Renal cortical epithelial cell (primary cell): ENCODE data around the gene MAST4. TPM values are rescaled to one million over a fixed set of nuclear protein-coding genes. Genes with fewer than 3 reads are reported as not detected.
"Not testable (repeated sequence)": the region's sequence is repeated elsewhere in the genome, so short reads cannot be mapped to it uniquely, and the experiment has no call there.

Source experiments
- DNase-seq: peaks from one replicate; pipeline ENCODE4 v3.0.0-alpha.2; 2011; ENCODE audit warnings: low read depth
- total RNA-seq: library from RNA; depleted of rRNA; stranded (reverse); fragments of >200 nt; gene quantifications from 2 replicates; pipeline ENCODE4 v1.2.3, GENCODE V29; 2014

The MAST4 gene
- total RNA-seq, 1 donor from 2014 or later, result 8.7 TPM

DNA sequence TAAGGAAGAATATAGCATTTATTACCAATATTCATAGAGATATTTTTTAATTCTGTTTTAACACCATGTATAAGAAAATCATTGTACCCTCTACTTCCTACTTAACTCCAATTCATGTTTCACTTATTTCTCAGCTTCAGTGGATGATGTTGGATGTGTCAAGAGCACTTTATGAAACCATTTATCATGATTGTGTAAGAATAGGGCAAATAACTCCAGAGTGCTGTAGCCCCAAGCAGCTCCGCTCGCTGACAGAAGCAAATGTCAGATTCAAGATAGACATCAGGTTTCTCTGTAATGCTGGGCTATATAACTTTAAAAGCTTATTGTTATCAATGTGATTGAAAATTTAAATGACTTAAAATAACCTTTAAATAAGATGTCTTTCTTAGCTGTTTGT is 50.4 kb downstream of the MAST4 start:
- DNase-seq, result no peak

DNA sequence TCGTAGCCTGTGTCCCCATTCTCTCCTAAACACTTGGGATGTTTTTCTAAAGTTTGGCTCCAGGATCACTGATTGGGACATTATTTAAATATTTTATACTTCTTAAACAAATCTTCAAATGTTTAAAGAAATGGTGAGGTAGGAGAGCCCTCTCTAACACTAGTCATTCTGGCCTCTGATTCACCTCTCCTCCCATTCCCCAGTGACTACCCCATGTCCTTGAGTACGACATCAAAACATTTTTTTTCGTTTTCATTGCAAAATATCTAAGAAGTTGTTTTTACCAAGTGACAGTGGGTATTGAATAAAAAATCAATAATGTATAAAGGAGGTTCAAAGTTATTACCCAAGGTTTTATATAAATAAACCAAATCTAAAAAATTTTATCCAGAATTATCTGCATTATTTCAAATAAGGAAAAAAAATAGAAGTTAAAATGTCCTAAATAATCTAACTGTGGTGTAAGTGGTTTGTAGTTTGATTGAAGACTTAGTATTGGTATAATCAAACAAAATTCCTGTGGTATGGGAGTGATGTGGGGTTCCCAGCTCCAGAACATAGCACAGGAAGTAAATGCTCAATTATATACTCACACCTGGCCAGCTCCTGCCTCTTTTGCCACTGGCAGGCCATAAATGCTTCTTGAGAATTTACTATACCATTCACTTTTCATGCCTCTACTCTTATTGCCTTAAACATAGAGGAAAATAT is 51.1 kb downstream of the MAST4 start:
- peak; percentile 36 for DNase-seq

DNA sequence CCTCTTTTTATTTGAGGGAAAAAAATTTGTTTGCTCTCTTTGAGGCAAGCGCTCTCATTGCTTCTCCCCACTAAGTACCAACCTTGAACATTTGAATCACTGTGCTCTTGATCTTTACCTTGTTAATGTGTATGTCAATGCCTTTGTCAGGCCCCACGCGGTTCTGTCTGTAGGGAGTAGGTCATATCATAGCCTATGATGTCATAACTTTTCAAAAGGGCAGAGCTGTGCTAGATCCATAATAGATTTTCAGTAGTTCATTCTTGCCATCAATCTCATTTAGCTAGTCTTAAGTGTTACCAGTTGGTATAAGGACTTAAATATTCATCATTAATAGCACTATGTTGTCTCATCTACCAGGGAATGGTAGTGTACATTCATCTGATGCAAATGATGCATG is 56.6 kb downstream of the MAST4 start:
- no peak for DNase-seq

DNA sequence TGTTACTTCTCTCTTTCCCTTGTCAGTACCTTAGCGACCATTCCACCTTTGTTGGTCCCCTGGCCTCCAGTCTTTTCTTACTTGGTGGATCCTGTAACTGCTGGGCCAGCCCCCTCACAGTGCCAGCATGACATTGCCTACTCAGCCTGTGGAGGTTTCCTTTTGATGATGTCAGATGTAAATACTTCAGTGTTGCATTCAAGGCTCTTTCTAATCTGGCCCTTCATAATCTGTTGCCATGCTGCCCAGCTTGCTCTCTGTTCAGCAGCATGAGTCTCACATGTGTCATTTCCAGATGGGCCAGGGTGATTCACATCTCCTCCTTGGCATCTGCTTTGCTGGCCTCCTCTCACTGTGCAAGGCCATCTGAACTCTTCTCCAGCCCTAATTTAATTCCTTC is 57.1 kb downstream of the MAST4 start:
- peak; percentile 35 for DNase-seq

DNA sequence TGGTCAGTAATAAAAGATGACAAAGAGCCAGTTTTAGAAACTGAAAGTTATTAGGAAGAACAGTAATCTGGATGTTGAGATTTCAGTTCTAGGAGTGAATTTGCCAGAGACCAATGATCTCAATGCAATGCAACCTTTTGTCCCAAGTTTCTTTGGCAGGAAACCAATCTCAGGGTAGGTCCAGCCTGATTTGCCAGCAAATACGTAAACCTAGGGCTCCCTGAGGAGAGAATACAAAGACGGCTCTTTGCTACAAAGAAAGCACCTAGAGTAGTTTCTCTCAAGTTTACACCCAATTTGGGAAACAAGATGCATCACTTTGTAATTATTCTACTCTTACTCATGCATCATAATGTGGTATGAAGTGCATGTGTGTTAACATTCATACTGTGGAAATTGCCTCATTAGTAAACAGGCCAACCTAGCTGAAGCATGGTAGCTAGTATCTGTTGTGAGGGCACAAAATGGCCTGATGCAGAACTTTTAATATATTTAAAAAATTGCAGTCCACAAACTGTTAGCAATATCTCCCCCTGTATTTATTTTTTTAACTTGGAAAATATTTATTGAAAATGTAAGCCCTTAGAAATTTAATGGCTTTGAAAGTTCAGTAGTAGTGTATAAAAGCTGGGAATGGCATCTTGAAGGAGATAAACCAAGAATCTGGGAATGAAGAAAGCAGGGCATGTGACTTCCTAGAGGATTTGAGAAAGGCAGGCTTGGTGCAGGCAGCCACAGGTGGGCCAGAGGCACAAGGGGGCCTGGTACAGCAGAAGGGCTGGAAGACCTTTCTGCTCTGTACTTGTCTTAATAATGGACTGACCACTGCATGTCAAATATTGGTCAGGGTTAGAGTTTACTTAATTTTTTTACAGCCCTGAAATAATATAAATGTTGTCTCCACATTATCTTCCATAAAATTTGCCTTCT is 59.5 kb downstream of the MAST4 start:
- peak; percentile 41 for DNase-seq

DNA sequence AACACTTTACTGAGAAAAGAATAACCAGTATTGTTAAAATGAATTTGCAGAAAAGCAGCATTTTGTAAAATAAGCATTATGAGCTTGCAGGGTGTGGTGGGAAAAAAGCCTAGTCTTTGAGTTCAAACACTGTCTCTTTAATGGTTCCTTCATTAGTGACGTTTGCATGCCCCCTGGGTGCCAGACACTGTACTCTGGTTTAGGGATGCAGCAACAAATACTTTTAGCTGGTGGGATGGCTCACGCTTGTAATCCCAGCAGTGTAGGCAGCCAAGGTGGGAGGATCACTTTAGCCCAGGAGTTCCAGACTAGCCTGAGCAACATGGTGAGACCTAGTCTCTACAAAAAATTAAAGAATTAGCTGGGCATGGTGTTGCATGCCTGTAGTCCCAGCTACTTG is 62.3 kb downstream of the MAST4 start:
- DNase-seq, result no peak

DNA sequence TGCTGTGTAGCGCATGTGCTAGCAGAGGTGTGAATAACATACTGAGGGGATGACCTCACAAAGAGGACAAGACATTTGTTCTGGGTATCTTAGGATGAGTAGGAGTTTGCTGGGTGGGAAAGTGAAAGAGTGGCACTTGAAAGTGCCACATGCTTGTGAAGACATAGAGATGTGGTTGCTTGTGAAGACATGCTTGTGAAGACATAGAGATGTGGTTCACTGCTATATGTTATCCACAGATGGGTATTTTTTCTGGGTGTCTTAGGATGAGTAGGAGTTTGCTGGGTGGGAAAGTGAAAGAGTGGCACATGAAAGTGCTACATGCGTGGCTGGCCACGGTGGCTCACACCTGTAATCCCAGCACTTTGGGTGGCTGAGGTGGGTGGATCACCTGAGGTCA is 63.6 kb downstream of the MAST4 start:
- no peak for DNase-seq

DNA sequence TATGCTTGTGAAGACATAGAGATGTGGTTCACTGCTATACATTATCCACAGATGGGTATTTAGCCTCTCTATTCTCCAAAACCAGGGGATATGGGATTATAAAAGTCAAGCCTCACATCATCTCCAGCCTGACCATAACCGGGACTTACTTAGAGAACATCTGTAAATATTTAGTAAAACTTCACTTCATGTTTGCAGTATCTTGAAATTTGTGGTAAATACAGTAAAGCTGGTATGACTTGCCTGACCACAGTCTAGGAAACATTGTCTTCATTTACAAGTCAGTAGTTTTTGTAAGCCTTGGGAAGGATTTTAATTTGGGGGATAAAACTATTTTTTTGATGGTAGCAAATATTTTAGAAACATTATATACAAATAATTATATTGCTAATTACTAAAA is 64.2 kb downstream of the MAST4 start:
- no peak for DNase-seq

DNA sequence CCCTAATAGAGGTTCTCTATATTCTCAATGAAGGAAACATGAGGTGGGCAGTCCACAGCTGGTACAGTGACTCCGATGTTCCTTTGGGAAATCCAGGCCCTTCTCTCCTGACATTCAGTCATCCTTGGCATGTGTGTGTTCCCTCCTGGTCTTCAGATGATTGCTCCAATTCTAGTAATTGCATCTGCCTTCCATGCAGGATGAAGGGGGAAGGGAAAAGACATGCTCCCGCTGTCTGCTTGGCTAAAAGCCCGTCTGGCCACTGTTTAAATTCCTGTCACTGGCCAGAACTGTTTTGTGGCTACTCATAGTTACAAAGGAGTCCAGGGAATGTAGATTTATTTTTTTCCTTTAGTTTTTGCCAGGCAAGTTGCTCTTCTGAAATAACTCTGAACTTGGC is 65.0 kb downstream of the MAST4 start:
- DNase-seq, result peak; percentile 81

DNA sequence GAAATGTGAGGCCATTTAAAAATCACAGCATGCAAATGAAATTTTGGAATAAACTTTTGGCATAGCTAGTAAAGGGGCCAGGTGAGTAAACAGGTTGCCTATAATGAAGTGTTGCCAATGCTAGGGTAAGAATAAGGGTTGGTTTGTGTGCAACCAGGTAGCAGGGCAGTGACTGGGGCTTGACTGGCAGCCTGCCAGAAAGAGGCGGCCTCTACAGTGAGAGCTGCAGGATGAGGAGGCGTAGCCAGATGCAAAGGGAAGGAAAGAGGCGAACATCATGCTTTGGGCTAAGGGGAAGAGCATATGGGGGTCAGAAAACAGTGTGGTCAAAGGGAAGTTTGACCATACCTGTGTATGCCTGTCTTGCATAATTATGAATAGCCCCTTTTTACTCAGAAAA is 70.6 kb downstream of the MAST4 start:
- no peak for DNase-seq

DNA sequence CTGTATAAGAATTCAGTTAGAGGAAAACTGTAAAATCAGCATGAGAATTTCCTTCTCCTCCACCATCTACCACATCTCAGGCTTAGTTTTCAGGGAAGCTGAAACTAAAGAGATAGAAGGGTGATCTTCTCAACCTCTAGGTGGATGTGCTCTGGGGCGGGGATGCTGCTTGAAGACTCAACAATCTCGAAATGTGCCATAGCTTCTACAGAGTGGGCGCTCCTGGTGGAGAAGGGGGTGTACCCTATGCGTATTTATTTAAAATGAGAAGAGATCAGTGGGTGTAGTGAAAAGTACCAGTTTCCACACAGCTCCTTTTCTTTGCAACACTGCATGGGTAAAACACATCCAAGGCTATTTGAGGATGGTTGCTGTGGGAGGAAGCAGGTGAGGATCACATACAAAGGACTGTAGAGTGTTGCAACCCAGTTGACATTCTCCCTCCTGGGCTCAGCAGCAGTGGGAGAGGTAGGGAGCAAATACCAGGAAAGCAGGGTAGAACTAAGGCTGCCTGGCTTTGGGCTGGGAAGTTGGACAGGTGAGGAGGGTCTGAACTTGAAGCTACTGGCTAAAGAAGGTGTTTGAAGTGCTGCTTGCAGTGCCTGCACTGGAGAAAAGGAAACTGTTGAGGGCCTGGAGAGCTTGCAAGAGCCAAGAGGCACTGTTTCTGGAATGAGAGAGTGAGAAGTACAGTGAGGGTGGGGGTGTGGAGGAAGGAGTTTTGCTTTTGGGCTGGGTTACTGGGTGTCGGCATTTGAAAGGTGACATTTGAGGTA is 73.1 kb downstream of the MAST4 start:
- DNase-seq, result no peak

DNA sequence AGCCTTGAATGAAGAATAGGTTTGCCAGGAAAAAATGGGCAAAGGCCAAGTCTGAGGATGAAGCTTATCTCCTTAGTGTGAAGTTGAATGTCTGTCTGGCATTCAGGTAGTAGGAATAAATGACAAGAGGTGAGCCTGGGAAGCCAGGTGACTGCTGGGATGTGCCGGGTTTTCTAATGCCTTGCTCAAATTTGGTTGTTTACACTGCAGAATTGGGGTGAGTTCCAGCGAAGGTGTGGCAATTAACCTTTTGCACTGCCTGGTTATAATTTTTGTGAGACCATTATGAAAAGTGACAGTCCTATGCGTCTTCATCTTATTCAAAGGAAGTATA is 73.6 kb downstream of the MAST4 start:
- no peak for DNase-seq

DNA sequence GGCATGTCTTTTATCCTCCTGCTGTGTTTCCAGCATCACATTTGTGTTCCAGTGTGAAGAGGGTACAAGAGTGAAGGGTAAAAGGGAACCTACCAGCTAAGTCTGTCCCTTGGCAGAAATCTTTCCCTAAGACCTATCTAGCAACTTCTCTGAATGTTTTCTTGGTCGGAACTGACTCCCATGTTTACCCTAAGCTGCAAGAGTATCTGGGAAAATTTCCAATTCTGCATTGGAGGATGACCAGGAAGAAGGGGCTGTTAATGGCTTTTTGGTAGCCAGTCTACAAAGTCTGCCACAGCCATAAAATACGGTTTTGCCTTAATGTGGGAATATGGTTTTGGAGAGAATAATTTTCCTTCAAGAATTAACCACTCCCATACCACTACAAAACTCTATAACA is 75.1 kb downstream of the MAST4 start:
- DNase-seq, result peak; percentile 81

DNA sequence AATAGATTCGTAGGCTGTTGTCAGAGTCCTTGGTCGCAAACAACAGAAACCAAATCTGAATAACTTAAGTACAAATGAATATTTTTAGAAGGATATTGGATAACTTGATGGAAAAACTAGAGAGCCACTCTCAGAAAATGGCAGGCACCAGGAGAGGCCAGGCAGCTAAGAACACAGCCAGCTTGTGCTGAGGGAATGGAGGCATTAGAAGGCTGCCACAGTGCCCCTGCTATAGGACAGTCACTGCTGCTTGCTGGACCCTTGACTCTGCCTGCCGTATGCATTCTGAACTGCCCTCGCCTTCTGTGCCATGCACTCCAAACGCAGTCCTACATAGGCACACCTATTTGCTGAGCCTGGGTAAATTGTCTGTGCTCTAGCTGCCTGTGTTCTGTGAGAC is 78.6 kb downstream of the MAST4 start:
- DNase-seq, result no peak

DNA sequence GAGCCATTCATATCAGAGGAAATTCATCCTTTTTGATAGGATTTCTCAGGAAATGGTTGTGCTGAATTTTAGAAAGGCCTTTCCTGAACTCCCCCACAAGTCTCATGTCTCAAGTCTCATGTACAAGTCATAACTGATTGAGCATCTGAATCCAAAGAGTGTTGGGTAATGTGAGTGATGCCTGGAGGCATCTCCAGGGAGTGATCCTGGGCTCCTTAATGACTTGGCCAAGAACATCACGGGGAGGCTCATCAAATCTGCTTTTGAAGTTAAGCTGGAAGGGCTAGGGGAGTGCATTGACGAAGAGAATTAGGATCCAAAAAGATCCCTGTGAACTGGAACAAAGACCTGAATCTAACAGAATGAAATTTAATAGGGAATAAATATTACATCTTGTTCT is 79.2 kb downstream of the MAST4 start:
- no peak for DNase-seq

DNA sequence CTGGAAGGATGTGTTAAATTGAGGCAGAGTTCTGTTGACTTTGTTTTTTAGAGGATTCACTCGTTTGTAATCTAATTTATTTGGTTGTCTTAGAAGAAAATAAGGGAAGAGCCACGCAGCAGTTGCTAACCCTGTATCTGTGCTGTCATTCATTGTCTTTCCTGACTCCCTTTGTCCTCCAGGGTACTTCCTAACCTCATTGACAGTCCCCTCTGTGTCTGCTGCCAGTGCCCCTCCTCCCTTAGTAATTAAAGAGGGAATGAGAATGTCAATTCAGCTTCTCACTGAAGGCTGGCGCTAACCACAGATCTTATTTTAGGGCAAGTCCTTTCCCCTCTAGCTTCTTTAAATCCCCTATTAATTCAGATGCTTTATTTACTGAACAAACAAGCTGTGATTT is 84.0 kb downstream of the MAST4 start:
- no peak for DNase-seq

DNA sequence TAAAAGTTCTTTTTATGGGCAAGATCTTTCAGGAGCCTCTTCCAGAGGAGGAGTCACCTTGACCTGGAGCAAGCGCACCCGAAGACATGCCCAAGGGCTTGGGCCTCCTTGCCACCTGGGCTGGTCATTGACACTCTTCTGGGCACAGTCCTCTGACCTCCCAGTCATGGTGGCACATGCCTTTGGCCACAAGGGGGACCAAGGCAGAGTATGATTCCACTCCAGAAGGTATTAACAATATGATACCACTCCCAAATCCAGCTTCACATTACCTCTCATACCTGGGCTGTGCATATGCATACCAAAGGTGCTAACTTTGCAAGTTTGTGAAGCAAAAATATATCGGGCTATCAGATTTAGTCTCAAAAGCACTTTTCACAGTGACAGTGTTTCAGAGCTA is 84.6 kb downstream of the MAST4 start:
- DNase-seq, result no peak

DNA sequence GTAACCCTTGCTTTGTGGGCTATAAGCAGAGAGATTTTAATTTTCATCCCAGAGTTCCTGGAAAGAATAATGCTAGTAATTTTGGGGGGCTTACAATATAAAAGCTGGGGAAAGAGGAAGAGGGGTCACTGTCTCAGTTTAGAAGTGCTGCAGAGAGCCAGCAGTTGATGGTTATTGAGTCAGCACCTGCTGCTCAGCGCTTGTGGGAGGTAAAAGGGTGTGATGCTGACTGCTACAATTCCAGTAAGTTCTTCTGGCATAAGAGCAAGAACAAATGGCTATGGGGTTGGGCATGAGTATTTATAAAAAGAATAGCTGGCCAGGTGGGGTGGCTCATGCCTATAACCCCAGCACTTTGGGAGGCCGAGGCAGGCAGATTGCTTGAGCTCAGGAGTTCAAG is 88.5 kb downstream of the MAST4 start:
- DNase-seq, result peak; percentile 82

DNA sequence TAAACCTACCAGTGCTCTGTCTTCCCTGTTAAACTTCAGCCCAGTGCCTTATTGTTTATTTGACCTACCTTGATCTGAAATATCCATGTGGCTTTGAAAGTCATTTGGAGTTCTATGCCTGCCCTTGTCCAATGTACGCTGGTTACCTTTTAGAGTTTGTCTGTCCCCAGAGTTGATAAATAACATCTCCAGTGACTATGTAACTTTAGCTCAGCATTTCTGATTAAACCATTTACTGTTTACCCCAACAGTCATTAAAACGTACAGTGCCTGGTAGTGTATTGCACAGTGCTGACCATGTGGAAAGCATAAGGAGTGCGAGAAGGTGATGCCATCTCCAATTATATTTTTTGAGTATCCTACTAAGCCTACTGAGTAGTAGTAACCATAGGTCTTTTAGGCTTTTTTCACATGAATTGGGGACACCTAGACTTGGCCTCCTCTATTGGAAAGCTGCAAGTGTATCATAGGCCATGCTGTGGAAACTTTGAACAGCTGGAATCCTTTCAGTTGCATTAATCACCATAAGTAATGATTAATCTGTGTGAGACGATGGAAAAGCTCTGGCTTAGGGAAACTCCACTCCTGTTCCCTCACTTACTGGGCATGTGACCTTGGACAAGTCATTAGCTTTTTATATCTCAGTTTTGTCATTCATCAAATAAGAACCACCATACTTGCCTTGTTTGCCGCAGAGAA is 93.5 kb downstream of the MAST4 start:
- DNase-seq, result peak; percentile 96

DNA sequence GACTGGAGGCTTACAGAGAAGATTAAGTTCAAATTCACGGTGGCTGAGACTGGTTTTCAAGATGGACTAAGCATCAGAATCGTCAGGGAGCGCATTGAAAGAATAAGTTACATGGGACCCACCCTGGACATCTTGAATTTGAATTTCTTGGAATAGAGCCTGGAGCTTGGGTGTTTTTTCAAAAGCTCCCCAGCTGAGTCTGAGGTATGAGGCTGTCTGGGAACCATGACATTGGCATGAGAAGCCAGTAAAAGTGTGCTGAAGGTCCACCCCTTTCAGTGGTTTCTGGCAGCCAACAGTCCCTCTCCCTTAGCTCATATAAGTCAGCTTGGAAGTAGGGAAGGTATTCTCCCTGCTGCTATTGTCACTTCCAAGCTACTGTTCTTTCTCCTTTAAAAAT is 97.8 kb downstream of the MAST4 start:
- DNase-seq, result peak; percentile 79

DNA sequence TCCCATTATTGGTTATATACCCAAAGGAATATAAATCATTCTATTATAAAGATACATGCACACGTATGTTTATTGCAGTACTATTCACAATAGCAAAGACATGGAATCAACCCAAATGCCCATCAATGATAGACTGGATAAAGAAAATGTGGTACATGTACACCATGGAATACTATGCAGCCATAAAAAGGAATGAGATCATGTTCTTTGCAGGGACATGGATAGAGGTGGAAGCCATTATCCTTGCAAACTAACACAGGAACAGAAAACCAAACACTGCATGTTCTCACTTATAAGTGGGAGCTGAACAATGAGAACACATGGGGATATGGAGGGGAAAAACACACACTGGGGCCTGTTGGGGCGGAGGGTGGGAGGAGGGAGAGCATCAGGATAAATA is 99.6 kb downstream of the MAST4 start:
- DNase-seq, result not testable (repeated sequence)
